ENCODE results near the gene CYP26B1.

Gene CYP26B1

GRCh38 chr2:72147303-72147971, at the start of gene CYP26B1:
Gene CYP26B1, minus strand, starts transcription at chr2:72147862. Its CDS starts 28 bp downstream, at chr2:72147834.
- no peak for DNase-seq (ENCODE audit: low read depth)

- DNase-seq (ENCODE audit: low read depth), result no peak
Measured at GRCh38 chr2:72193723-72194122, 46.1 kb upstream of the CYP26B1 start.

- DNase-seq (ENCODE audit: low read depth), result no peak
Measured at GRCh38 chr2:72191441-72191840, 43.8 kb upstream of the CYP26B1 start.

GRCh38 chr2:72185206-72185605, 37.5 kb upstream of the CYP26B1 start:
- DNase-seq (ENCODE audit: low read depth), result no peak

GRCh38 chr2:72183466-72183865, 35.8 kb upstream of the CYP26B1 start:
- DNase-seq (ENCODE audit: low read depth), result no peak

GRCh38 chr2:72183016-72183415, 35.4 kb upstream of the CYP26B1 start:
- DNase-seq (ENCODE audit: low read depth), result no peak

- DNase-seq (ENCODE audit: low read depth), result no peak
Measured at GRCh38 chr2:72182547-72182946, 34.9 kb upstream of the CYP26B1 start.

- no peak for DNase-seq (ENCODE audit: low read depth)
Measured at GRCh38 chr2:72181616-72182015, 34.0 kb upstream of the CYP26B1 start.

- no peak for DNase-seq (ENCODE audit: low read depth)
Measured at GRCh38 chr2:72180351-72180750, 32.7 kb upstream of the CYP26B1 start.

GRCh38 chr2:72178551-72178950, 30.9 kb upstream of the CYP26B1 start:
- no peak for DNase-seq (ENCODE audit: low read depth)

GRCh38 chr2:72176281-72176680, 28.6 kb upstream of the CYP26B1 start:
- no peak for DNase-seq (ENCODE audit: low read depth)

GRCh38 chr2:72175636-72176035, 28.0 kb upstream of the CYP26B1 start:
- DNase-seq (ENCODE audit: low read depth), result no peak

GRCh38 chr2:72173640-72174321, 26.1 kb upstream of the CYP26B1 start:
- no peak for DNase-seq (ENCODE audit: low read depth)

- no peak for DNase-seq (ENCODE audit: low read depth)
Measured at GRCh38 chr2:72172478-72172877, 24.8 kb upstream of the CYP26B1 start.

- DNase-seq (ENCODE audit: low read depth), result no peak
Measured at GRCh38 chr2:72166279-72166678, 18.6 kb upstream of the CYP26B1 start.

GRCh38 chr2:72165792-72166191, 18.1 kb upstream of the CYP26B1 start:
- DNase-seq (ENCODE audit: low read depth), result peak; percentile 33

- DNase-seq (ENCODE audit: low read depth), result no peak
Measured at GRCh38 chr2:72162574-72162973, 14.9 kb upstream of the CYP26B1 start.

- DNase-seq (ENCODE audit: low read depth), result no peak
Measured at GRCh38 chr2:72159211-72159993, 11.7 kb upstream of the CYP26B1 start.

GRCh38 chr2:72157871-72158771, 10.5 kb upstream of the CYP26B1 start:
- no peak for DNase-seq (ENCODE audit: low read depth)

- DNase-seq (ENCODE audit: low read depth), result no peak
Measured at GRCh38 chr2:72156872-72157271, 9.2 kb upstream of the CYP26B1 start.

GRCh38 chr2:72155737-72156136, 8.1 kb upstream of the CYP26B1 start:
- DNase-seq (ENCODE audit: low read depth), result no peak

- DNase-seq (ENCODE audit: low read depth), result no peak
Measured at GRCh38 chr2:72155151-72155550, 7.5 kb upstream of the CYP26B1 start.

Measured in EH (cell line).